A673 (cell line): Measurements from ENCODE around the gene CLCNKB.

Source experiments
- EZH2 ChIP-seq: fragments of 200-600 bp; sonication (generic); IDR thresholded peaks from 2 replicates; pipeline ENCODE4 v1.6.1; 2017; ENCODE audit warnings: borderline replicate concordance, low read depth, mild to moderate bottlenecking, mixed read lengths, antibody characterized with exemption, low read length; ENCODE audit not compliant: poor library complexity, severe bottlenecking
- TF ChIP-seq, protein P1 (sequence below): fragments of 300-800, 200-600 bp; sonication (generic); conservative IDR thresholded peaks from 2 replicates; pipeline ENCODE4 v1.5.1; 2017; ENCODE audit warnings: low read depth, mild to moderate bottlenecking, antibody characterized with exemption, low read length, moderate library complexity, mixed read lengths

DNA sequence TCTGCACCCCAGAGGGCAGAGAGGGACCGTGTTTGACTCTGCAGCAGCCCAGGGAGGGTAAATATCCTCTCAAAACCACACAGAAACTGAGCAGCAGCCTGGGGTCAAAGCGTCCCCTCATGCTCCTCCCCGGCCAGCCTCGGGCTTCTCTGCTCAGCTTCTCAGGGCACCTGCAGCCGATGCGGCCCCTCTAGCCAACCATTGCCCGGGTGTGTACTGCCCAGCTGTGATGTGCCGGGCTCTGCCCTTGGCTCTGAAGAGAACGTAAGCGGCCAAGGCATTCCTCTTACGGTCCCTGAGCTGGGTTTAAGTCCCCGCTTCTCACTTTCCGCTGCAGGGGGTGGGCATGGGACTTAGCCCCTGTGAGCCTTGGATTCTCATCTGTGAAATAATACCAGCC, 24.4 kb downstream of the CLCNKB start:
- TF ChIP-seq, protein P1, sequence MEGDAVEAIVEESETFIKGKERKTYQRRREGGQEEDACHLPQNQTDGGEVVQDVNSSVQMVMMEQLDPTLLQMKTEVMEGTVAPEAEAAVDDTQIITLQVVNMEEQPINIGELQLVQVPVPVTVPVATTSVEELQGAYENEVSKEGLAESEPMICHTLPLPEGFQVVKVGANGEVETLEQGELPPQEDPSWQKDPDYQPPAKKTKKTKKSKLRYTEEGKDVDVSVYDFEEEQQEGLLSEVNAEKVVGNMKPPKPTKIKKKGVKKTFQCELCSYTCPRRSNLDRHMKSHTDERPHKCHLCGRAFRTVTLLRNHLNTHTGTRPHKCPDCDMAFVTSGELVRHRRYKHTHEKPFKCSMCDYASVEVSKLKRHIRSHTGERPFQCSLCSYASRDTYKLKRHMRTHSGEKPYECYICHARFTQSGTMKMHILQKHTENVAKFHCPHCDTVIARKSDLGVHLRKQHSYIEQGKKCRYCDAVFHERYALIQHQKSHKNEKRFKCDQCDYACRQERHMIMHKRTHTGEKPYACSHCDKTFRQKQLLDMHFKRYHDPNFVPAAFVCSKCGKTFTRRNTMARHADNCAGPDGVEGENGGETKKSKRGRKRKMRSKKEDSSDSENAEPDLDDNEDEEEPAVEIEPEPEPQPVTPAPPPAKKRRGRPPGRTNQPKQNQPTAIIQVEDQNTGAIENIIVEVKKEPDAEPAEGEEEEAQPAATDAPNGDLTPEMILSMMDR: no peak
- TF ChIP-seq EZH2: no peak
